GM21423 (cell line): ENCODE measurements around the gene P3H3.

Experiments
- ATAC-seq: cut with Tn5 transposase; IDR thresholded peaks from one replicate; pipeline ENCODE4 v1.9.1; 2021; ENCODE audit warnings: mild to moderate bottlenecking, moderate library complexity; ENCODE audit not compliant: unreplicated experiment

Gene P3H3

DNA sequence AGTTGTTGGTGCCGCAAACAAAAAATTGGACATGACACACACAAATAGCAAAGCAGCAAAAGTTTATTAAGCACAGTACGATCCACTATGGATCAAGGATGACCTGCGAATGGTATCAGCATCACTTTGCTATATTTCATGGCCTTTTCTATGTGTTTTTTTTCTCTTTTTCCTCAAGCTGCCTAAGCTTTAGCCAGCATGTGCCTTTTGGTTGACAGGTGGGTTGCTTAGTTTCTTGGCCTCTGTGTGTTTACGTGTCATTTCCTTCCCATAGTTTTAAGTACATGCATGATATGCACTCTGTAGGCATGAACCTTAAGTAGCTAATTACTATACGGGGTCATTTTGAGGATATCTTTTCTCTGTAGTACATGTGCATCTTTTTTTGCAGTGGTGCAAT, 29.1 kb upstream of the P3H3 start:
- no peak for ATAC-seq

DNA sequence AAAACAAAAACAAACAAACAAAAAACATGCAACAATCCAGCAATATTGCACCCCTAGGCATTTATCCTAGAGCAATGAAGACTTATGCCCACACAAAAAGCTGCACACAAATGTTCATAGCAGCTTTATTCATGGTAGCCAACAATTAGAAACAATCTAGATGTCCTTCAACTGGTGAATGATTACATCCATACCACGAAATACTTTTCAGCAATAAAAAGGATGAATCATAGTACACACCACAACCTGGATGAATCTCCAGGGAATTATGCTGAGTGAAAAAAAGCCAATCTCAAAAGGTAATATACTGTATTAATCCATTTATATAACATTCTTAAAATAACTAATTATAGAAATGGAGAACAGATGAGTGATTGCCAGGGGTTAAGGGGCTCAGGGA, 21.0 kb upstream of the P3H3 start:
- ATAC-seq: no peak

DNA sequence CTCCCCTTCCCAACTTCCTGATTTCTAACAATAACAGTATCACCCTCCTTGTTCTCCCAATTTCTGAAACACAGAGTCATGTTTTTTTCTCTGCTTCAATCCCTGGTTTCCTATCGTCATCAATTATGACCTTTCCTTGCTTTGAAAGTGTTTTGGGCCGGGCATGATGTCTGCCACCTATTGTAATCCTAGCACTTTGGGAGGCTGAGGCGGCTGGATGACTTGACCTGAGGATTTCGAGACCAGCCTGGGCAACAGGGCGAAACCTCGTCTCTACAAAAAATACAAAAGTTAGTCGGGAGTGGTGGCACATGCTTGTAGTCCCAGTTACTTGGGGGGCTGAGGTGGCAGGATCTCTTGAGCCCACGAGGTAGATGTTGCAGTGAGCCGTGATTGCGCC, 19.2 kb upstream of the P3H3 start:
- ATAC-seq: no peak

DNA sequence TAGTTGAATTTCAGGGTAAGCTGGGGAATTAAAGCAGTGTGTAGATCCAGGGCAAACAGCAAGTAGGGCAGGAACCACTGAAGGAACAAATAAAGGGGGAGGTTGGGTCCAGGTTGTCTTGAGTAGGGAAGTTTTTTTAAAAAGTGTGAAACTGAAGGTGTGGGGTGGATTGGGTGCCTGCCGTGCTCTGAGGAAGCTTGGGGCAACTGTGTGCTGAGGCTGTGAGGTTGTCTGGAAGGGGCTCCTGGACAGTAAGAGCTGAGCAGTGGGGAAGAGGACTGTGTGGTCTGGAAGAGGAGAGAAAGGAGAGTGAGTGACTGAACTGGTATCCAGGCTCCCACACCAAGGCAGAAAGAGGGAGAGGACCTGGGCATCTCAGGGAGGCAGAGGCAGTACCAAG, 17.4 kb upstream of the P3H3 start:
- ATAC-seq: no peak

DNA sequence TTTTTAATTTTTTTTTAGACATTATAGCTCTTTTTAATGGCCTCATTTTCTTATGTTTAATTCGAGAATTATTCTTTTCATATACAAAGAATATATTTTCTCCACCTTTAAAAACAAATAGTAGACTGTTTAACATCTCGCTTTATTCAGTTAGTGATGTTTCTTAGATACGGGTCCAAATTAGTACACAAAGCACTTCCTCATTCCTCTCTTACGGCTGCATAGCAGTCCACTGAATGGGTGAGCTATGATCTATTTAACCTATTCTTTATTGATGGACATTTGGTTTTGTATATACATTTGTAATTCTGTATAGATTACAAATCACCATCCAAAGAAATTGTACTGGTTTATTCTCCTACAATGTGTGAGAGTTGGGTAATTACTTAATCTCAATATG, 14.8 kb upstream of the P3H3 start:
- no peak for ATAC-seq

DNA sequence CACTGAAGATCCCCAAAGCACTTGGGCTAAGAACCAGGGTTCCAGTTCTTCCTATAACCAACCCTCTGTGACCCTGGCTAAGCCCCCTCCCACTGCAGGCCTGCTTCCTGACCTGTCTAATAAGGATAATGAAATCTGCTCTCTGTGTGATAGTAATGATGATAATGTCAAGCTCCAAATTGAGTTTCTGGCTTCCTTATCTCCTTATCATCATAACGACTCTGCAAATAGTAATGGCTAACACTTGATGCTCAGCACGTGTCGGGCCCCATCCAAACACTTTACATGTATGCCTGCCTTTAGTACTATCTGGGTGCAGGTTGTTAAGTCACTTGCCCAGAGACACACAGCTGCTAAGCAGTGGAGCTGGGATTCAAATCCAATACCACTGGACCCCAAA, 11.6 kb upstream of the P3H3 start:
- no peak for ATAC-seq

DNA sequence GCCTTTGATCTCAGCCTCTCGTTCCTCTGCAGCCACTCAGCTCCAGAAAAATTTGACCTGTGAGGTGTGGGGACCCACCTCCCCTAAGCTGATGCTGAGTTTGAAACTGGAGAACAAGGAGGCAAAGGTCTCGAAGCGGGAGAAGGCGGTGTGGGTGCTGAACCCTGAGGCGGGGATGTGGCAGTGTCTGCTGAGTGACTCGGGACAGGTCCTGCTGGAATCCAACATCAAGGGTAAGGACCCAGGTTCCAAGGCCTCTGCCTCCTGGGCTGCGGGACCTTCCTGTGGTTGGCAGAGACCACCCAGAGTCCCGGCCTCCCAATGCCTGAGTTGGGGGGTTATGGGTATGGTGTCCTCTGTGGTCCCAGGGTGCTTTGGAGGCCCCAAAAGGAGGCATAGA, 11.1 kb upstream of the P3H3 start:
- ATAC-seq: no peak

GRCh38 chr12:6817662-6818157, 10.5 kb upstream of the P3H3 start:
- no peak for ATAC-seq

- no peak for ATAC-seq
Measured at GRCh38 chr12:6818222-6818621, 10.0 kb upstream of the P3H3 start.

DNA sequence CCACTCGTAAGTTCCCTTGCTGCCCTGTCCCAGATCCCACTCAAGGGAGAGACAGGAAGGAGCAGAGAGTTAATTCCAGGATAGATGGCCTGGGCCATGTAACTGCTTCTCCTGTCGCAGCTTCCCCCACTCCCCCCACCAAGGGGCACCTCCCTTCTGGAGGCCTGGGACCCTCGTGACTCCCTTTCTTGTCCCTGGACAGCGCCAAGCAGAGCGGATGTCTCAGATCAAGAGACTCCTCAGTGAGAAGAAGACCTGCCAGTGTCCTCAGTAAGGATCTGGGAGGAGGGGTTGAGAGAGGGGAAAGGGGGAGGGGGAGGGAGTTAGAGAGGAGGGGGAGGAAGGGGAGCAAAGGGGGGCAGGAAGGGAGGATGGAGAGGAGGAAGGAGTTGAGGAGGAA, 9.6 kb upstream of the P3H3 start:
- no peak for ATAC-seq

- no peak for ATAC-seq
Measured at GRCh38 chr12:6819106-6820030, 8.8 kb upstream of the P3H3 start.

DNA sequence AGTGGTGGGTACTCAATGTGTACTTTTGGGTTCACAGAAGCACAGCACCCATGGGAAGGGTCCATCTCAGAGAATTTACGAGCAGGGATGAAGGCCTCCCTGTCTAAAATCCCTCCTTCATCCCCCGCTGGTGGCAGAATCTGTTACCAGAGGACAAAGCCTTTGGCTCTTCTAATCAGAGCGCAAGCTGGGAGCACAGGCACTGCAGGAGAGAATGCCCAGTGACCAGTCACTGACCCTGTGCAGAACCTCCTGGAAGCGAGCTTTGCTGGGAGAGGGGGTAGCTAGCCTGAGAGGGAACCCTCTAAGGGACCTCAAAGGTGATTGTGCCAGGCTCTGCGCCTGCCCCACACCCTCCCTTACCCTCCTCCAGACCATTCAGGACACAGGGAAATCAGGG, 8.0 kb upstream of the P3H3 start:
- ATAC-seq: no peak

DNA sequence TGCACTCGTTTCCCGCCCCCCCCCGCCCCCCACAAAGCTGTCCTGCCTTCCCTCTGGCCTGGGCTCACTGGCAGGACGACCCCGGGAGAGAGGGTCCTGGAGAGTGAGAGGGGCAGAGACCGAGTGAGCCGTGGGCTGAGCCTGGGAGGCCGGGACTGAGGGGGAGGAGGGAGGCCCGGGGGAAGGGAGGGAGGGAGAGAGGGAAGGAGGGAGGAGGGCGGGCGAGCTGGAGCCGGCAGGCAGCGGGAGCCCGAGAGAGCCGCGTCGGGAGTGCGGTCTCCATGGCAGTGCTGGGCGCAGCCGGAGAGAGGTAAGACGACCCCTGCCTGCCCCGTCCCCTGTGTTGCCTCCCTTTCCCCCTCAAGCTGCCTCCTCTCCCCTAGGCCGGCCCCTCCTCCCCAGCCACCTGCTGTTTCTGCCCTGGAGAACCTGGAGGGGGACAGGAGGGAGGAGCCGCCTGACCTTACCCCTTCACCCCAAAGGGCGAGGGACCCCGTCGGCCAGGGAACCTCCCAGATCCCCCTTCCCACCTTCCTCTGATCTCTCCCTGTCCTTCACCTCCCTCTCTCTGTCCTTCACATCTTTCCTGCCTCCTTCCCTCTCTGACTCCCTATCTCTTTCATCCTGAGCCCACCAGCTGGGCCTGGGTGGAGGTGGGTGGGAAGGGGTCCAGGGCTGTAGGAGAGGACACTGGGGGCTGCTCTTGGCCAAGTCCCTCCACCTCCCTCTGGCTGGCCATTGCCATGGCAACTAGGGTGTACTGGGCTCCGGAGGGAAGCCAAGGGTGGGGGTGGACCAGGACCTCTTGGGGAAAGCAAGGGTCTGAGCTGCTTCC, 6.4 kb upstream of the P3H3 start, which contains the start of gene GPR162:
TSS of gene GPR162 (plus strand) at position 231 of the 835 bp plus-strand sequence. CDS start 2,078 bp downstream, outside the sequence.
- no peak for ATAC-seq

DNA sequence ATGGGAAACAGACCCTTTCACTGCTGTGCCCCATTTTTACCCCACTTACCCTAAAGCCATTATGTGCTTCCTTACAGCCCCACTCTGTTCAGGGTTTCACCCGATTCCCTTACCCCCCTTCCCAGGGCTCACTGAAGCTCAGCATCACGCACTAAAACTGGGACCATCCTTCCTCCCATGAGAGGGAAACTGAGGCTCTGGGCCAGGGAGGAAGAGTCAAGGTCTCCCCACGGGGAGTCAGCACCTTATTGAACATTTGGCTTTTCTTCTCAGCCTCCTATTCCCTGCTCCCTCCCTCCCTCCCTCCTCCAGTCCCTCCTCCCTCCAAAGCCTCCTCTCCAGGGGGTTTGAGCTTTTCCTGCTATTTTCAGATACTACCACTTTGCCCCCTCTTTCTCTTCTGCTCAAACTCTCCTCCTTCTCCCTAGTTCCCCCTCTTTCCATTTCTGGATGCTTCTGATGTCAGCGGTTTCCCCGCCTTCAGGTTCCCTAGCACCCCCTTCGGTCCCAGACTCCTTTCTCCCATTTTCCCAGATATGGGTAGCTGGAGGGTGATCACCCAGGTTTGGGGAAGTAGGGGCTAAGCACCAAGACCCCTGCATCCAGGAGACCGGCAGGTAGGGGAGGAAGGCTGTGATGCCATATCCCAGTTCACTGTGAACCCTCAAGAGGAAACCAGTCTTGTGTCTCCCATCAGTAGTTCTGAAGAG, 5.6 kb upstream of the P3H3 start:
- no peak for ATAC-seq

GRCh38 chr12:6823182-6824084, 4.8 kb upstream of the P3H3 start:
- ATAC-seq: no peak

GRCh38 chr12:6824085-6824775, 4.0 kb upstream of the P3H3 start:
- ATAC-seq: no peak

- ATAC-seq: no peak
Measured at GRCh38 chr12:6824901-6825381, 3.3 kb upstream of the P3H3 start.

DNA sequence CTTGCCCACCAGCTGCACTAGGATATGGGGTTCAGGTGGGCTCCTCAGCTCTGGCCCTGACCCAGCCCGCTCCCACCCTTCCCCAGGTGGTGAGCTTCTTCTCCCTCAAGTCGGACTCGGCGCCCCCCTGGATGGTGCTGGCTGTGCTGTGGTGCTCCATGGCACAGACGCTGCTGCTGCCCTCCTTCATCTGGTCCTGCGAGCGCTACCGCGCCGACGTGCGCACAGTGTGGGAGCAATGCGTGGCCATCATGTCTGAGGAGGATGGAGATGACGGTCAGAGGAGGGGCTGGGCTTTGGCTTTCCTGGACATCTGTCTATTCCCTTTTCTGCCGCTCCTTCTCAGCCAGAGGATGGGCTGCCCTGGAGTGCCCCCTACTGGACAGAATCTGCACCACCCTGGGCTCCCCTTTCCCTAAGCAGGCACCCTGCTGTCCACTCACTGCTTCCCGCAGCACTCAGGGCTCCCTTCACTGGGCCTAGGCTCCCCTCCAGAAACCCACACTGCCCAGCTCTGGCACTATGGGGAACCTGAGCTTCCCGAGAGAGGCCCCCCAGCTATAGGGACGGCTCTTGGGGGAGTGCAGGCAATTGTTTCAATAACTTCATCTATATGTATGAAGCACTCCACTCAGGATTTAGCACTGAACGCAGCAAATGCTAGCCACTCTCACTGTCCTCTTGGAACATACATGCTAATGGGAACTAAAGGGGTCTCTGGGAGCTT, 2.6 kb upstream of the P3H3 start:
- ATAC-seq: no peak
